ENCODE results near the gene RUNX3. TPM values are rescaled to one million over a fixed set of nuclear protein-coding genes. Genes with fewer than 3 reads are reported as not detected.
"Not testable (repeated sequence)": the region's sequence is repeated elsewhere in the genome, so short reads cannot be mapped to it uniquely, and the experiment has no call there.

The RUNX3 gene
- total and polyA plus RNA-seq, 2 donors (not counting 1 experiment from before 2014, with no cell fraction given): 86.0 to 127 TPM

- H3K27ac ChIP-seq (ENCODE audit: low read length in 2 of 2); H3K4me3 Mint-ChIP-seq; H3K27me3 ChIP-seq (replicated peaks in 1 of 4; ENCODE audit: control extremely low read depth in 1 of 4, control insufficient read depth in 3 of 4, insufficient read depth in 4 of 4, low read length in 3 of 4); H2AFZ ChIP-seq (ENCODE audit: insufficient read depth, low read depth, low read length, poor library complexity, severe bottlenecking); POLR2A ChIA-PET; H3K9me3 ChIP-seq (ENCODE audit: control extremely low read depth in 1 of 3, control insufficient read depth in 2 of 3, insufficient read depth in 1 of 3, low read length in 2 of 3); ATAC-seq (ENCODE audit: low read depth); H3K4me3 ChIP-seq (ENCODE audit: control extremely low read depth in 1 of 5, extremely low read depth in 1 of 5, insufficient read depth in 1 of 5, low read depth in 2 of 5, low read length in 4 of 5); H3K9ac ChIP-seq (ENCODE audit: low read length); DNase-seq; H3K27ac Mint-ChIP-seq; H3K9me3 Mint-ChIP-seq (ENCODE audit: insufficient read depth); H3K27me3 Mint-ChIP-seq; intact Hi-C loops (cut with micrococcal nuclease); H3K4me2 ChIP-seq (replicated peaks; ENCODE audit: low read depth, low read length, poor library complexity, severe bottlenecking); H3K4me1 ChIP-seq (ENCODE audit: control insufficient read depth in 2 of 2, insufficient read depth in 2 of 2, low read length in 2 of 2): not testable (repeated sequence)
- peaks cover 100% of the 10 kb centered on the region for H4K20me1 ChIP-seq (ENCODE audit: control insufficient read depth, insufficient read depth, low read length, poor library complexity, severe bottlenecking)
- 95% methylated on average over 51 of the region's 57 CpGs for WGBS (ENCODE audit: insufficient coverage)
- peaks cover 0 to 85% of the 10 kb centered on the region in 2 experiments for H3K36me3 ChIP-seq (replicated peaks in 1 of 2; ENCODE audit: control extremely low read depth in 1 of 2, control insufficient read depth in 1 of 2, extremely low read depth in 1 of 2, insufficient read depth in 2 of 2, low read length in 1 of 2)
- CTCF ChIA-PET: interaction anchor here (2.1 kb wide), 1 partner anchor 129 kb away, joined by 5 read pairs; no protein-coding TSS in a partner anchor
- H3K4me1 Mint-ChIP-seq: peaks cover 10% of the 10 kb centered on the region
- H3K79me2 ChIP-seq (ENCODE audit: control insufficient read depth, insufficient read depth, low read length): peaks cover 49% of the 10 kb centered on the region
Observed at GRCh38 chr1:24907587-24908294, 22.3 kb downstream of the RUNX3 start.

- H3K4me3 Mint-ChIP-seq: no peak overlapping the region
- Histone ChIP-seq H3K9ac (ENCODE audit: low read length) (no peak overlapping the region), H2AFZ (ENCODE audit: insufficient read depth, low read depth, low read length, poor library complexity, severe bottlenecking) (no peak overlapping the region), H3K4me2 (replicated peaks; ENCODE audit: low read depth, low read length, poor library complexity, severe bottlenecking) (no peak overlapping the region), H3K27ac (ENCODE audit: low read length in 2 of 2) (no peak overlapping the region), H3K4me1 (ENCODE audit: control insufficient read depth in 2 of 2, insufficient read depth in 2 of 2, low read length in 2 of 2) (no peaks in the 10 kb centered on the region), H4K20me1 (ENCODE audit: control insufficient read depth, insufficient read depth, low read length, poor library complexity, severe bottlenecking) (peaks cover 100% of the 10 kb centered on the region), H3K79me2 (ENCODE audit: control insufficient read depth, insufficient read depth, low read length) (peaks cover 42% of the 10 kb centered on the region), H3K4me3 (ENCODE audit: control extremely low read depth in 1 of 5, extremely low read depth in 1 of 5, insufficient read depth in 1 of 5, low read depth in 2 of 5, low read length in 4 of 5) (no peak overlapping the region), H3K36me3 (replicated peaks in 1 of 2; ENCODE audit: control extremely low read depth in 1 of 2, control insufficient read depth in 1 of 2, extremely low read depth in 1 of 2, insufficient read depth in 2 of 2, low read length in 1 of 2) (peaks cover 0 to 86% of the 10 kb centered on the region in 2 experiments), H3K9me3 (ENCODE audit: control extremely low read depth in 1 of 3, control insufficient read depth in 2 of 3, insufficient read depth in 1 of 3, low read length in 2 of 3) (no peaks in the 10 kb centered on the region), H3K27me3 (replicated peaks in 1 of 4; ENCODE audit: control extremely low read depth in 1 of 4, control insufficient read depth in 3 of 4, insufficient read depth in 4 of 4, low read length in 3 of 4) (no peaks in the 10 kb centered on the region)
- ChIA-PET POLR2A (no interaction called here), CTCF (interaction anchor here (1.3 kb wide), 1 partner anchor 130 kb away, joined by 3 read pairs; no protein-coding TSS in a partner anchor)
- peaks cover 10% of the 10 kb centered on the region for H3K4me1 Mint-ChIP-seq
- no peaks in the 10 kb centered on the region for H3K9me3 Mint-ChIP-seq (ENCODE audit: insufficient read depth)
- H3K27me3 Mint-ChIP-seq: no peaks in the 10 kb centered on the region
- intact Hi-C loops (cut with micrococcal nuclease): no loop called here
- DNase-seq (no peak), ATAC-seq (ENCODE audit: low read depth) (no peak)
- H3K27ac Mint-ChIP-seq: no peak overlapping the region
- TF ChIP-seq EZH2 (IDR thresholded peaks at IDR 0.05; ENCODE audit: borderline replicate concordance, insufficient read depth, low read depth, low read length, poor library complexity, severe bottlenecking) (no peak), CTCF (IDR thresholded peaks at IDR 0.05) (no peak)
- 92% methylated on average over 16 of the region's 20 CpGs for WGBS (ENCODE audit: insufficient coverage)
Observed at GRCh38 chr1:24906760-24907490, 23.2 kb downstream of the RUNX3 start.
